Esophagus squamous epithelium (tissue), 5 donors: ENCODE results near the gene PCNP. TPM values are rescaled to one million over a fixed set of nuclear protein-coding genes. Genes with fewer than 3 reads are reported as not detected.
"Not testable (repeated sequence)": the region's sequence is repeated elsewhere in the genome, so short reads cannot be mapped to it uniquely, and the experiment has no call there.

Experiments used
- DNase-seq: peaks from one replicate; lab custom pipeline; 2025; lab: John Stamatoyannopoulos, UW
- H3K27ac ChIP-seq, 4 donors: fragments of 200-600 bp; sonication (generic); one replicate each; pipeline ENCODE4 v1.5.1; 2016 to 2019; ENCODE audit warnings: mild to moderate bottlenecking in 1 of 4
- H3K27me3 ChIP-seq, 4 donors: fragments of 200-600 bp; sonication (generic); 1 replicate in 3 of 4; 2 replicates in 1 of 4; pipeline versions ENCODE4 v1.5.1 to v1.6.0; 2017 to 2021; ENCODE audit warnings: antibody characterized with exemption in 1 of 4
- H3K36me3 ChIP-seq, 3 donors: fragments of 200-600 bp; sonication (generic); one replicate each; pipeline ENCODE4 v1.5.1; 2016 to 2019
- H3K4me1 ChIP-seq, 3 donors: fragments of 200-600 bp; sonication (generic); one replicate each; pipeline ENCODE4 v1.5.1; 2017 to 2019
- H3K4me3 ChIP-seq, 4 donors: fragments of 200-600 bp; sonication (generic); 1 replicate in 3 of 4; 2 replicates in 1 of 4; pipeline ENCODE4 v1.5.1; 2016 to 2019; ENCODE audit warnings: mild to moderate bottlenecking in 2 of 4, moderate library complexity in 1 of 4
- H3K9me3 ChIP-seq, 3 donors: fragments of 200-600 bp; sonication (generic); one replicate each; pipeline ENCODE4 v1.5.1; 2016 to 2019
- CTCF ChIP-seq, 6 experiments: fragments of 450-650 bp in 4 of 6; fragments of 200-600 bp in 2 of 6; sonication (generic) in 2 of 6; IDR thresholded peaks; one replicate each; pipeline ENCODE4 v1.5.1; 2016 to 2019; ENCODE audit warnings: antibody characterized with exemption in 6 of 6, mild to moderate bottlenecking in 4 of 6, moderate library complexity in 4 of 6
- POLR2A ChIP-seq, 4 donors: fragments of 450-650 bp; IDR thresholded peaks; one replicate each; pipeline ENCODE4 v1.6.1; 2017; ENCODE audit warnings: antibody characterized with exemption in 4 of 4, mild to moderate bottlenecking in 4 of 4, moderate library complexity in 3 of 4
- WGBS, 2 donors: methylation state at CpG; one replicate each; pipeline ENCODE4 v1.1.5; 2018; 5-methylcytosine and 5-hydroxymethylcytosine counted together
- intact Hi-C: fragments of 100-400 bp; cut with DNase I; formaldehyde crosslinking; loops from one replicate; pipeline ENCODE4 v1.15.0; 2022
- total RNA-seq, 4 donors: library from RNA; depleted of rRNA; stranded (reverse); fragments of >200 nt; gene quantifications; one replicate each; pipeline ENCODE4 v1.1.0, GENCODE V29; 2016
- donor health status: DM: yes; HTN: yes; CAD: no.

PCNP gene
- total RNA-seq, 4 donors from 2014 or later: 36.2 to 106 (median 56.9) TPM

DNA sequence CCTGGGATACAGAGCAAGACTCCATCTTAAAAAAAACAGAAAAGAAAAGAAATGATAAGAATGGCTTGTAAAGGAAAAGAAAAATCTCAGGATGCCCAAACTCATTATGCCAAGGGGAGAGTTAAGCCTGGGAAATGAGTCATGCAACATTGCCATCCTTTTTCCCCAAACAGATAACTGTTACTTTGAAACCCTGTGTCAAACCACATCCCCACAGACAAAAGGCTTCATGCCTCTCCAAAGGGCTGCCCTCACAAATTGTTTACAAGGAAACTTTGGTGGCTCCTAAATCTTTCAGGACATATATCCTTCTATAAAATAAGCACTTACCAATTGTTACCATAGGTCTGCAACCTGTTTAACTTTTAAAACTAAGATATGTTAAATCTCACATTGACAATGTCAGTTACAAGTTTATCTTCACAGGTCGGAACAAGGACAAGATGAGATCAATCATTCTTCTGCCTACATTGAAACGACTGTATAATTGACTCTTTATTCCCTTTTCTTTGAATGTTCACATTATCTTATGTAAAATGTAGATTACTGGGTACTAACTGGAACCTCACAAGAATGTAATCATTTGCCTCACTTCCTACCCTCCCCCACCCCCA lies 42.4 kb upstream of the PCNP start:
- no peaks in the 10 kb centered on the region for H3K4me1 ChIP-seq
- intact Hi-C loops: no loop called here
- no peak for TF ChIP-seq POLR2A (IDR thresholded peaks at IDR 0.05)
- TF ChIP-seq CTCF (IDR thresholded peaks at IDR 0.05): no peak
- no peak for DNase-seq
- H3K27me3 ChIP-seq: no peaks in the 10 kb centered on the region
- H3K9me3 ChIP-seq: no peaks in the 10 kb centered on the region
- H3K36me3 ChIP-seq: no peaks in the 10 kb centered on the region
- H3K27ac ChIP-seq: no peak overlapping the region
- 23 to 33% methylated on average over 2 of the region's 2 CpGs for WGBS, 2 donors
- no peak overlapping the region for H3K4me3 ChIP-seq

DNA sequence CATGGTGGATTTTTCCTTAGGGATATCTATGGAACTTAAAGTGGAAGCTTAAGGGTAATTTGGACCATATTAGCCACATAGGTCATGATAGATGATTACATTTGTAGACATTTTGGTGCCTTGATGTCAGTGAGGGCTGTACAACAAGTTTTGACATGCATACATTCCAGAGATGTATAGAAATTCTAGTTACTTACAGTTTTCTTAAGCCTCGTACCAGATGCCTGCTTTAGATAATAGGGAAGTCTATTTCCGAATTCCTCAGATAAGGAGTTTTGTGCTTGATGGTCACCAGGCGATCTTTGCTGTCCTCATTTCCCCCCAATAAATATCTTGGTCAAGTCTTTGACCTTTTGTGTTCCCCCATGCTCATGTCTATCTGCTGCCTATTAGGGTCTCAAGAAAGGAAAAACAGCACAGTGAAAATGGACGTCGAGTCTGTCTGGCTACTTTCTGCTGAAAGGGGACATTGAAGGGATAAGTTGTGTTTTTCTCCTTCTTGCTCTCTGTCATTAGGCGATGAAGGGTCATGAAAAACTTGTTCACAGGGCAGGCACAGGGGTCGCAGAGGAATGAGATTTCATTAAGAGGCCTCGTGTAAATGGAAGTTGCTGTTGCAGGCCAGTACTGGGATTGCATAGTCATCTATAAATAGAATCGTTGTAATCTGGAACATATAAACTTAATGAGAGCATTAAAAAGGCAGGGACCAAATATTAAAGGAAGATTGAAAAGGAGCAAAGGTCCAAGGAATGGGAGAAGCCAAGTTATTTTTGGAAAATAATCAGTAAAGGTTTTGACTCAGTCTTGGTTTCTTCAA lies 41.0 kb upstream of the PCNP start:
- no peaks in the 10 kb centered on the region for H3K9me3 ChIP-seq
- DNase-seq: no peak
- intact Hi-C loops: no loop called here
- no peaks in the 10 kb centered on the region for H3K4me1 ChIP-seq
- WGBS, 2 donors: 70 to 72% methylated on average over 9 of the region's 9 CpGs
- H3K4me3 ChIP-seq: no peak overlapping the region
- no peak for TF ChIP-seq CTCF (IDR thresholded peaks at IDR 0.05)
- TF ChIP-seq POLR2A (IDR thresholded peaks at IDR 0.05): no peak
- no peaks in the 10 kb centered on the region for H3K27me3 ChIP-seq
- no peak overlapping the region for H3K27ac ChIP-seq
- H3K36me3 ChIP-seq: no peaks in the 10 kb centered on the region

DNA sequence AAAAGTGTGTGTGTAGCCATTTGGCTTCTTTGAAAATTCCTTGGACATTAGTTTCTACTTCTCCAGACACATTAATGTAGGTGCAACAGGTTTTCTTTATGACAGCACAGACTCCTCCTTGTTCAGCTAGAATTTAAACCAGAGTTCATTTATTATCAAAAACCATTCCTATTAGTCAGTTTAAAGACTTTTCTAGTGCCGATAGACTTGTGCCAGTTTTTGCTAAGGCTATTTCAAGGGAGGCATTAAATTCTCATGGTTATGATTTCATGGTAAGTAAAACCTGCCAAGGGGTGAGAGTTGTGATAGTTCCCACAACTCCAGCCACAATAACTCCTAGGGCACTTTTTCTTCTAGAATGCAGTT lies 40.4 kb upstream of the PCNP start:
- H3K9me3 ChIP-seq: no peaks in the 10 kb centered on the region
- H3K27ac ChIP-seq: no peak overlapping the region
- H3K4me1 ChIP-seq: no peaks in the 10 kb centered on the region
- intact Hi-C loops: no loop called here
- 55 to 71% methylated on average over 1 of the region's 1 CpG for WGBS, 2 donors
- no peak for DNase-seq
- H3K4me3 ChIP-seq: no peak overlapping the region
- TF ChIP-seq CTCF (IDR thresholded peaks at IDR 0.05) (no peak), POLR2A (IDR thresholded peaks at IDR 0.05) (no peak)
- H3K36me3 ChIP-seq: no peaks in the 10 kb centered on the region
- H3K27me3 ChIP-seq: no peaks in the 10 kb centered on the region

DNA sequence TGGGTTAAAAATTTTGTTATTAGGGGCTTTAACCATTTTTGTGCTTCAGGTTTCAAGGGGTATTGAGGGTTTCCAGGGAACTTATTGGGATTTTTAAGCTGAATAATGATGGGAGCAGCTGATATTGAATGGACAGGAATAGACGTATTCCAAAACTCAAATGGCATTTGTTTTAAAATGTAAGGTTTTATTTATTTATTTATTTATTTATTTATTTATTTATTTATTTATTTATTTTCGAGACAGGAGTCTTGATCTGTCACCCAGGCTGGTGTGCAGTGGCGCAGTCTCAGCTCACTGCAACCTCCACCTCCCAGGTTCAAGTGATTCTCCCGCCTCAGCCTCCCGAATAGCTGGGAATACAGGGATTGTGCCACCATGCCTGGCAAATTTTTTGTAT lies 38.8 kb upstream of the PCNP start:
- intact Hi-C loops: no loop called here
- Histone ChIP-seq H3K36me3 (no peaks in the 10 kb centered on the region), H3K27me3 (no peaks in the 10 kb centered on the region), H3K4me3 (no peak overlapping the region), H3K27ac (no peak overlapping the region), H3K9me3 (no peaks in the 10 kb centered on the region), H3K4me1 (no peaks in the 10 kb centered on the region)
- WGBS, 2 donors: 78 to 83% methylated on average over 5 of the region's 5 CpGs
- no peak for DNase-seq
- TF ChIP-seq CTCF (IDR thresholded peaks at IDR 0.05) (no peak), POLR2A (IDR thresholded peaks at IDR 0.05) (no peak)

- Histone ChIP-seq H3K27me3 (no peaks in the 10 kb centered on the region), H3K4me1 (no peaks in the 10 kb centered on the region), H3K36me3 (no peaks in the 10 kb centered on the region), H3K9me3 (no peaks in the 10 kb centered on the region), H3K4me3 (no peak overlapping the region), H3K27ac (no peak overlapping the region)
- intact Hi-C loops: no loop called here
- WGBS, 2 donors: 88% methylated on average over 1 of the region's 1 CpG
- DNase-seq: no peak
- no peak for TF ChIP-seq CTCF (IDR thresholded peaks at IDR 0.05)
- TF ChIP-seq POLR2A (IDR thresholded peaks at IDR 0.05): no peak
These were observed 37.7 kb upstream of the PCNP start for GRCh38 chr3:101536266-101536665.

DNA sequence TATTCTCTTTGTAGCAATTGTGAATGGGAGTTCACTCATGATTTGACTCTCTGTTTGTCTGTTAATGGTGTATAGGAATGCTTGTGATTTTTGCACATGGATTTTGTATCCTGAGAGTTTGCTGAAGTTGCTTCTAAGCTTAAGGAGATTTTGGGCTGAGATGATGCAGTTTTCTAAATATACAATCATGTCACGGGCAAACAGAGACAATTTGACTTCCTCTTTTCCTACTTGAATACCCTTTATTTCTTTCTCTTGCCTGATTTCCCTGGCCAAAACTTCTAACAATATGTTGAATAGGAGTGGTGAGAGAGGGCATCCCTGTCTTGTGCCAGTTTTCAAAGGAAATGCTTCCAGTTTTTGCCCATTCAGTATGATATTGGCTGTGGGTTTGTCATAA lies 37.0 kb upstream of the PCNP start:
- H3K4me3 ChIP-seq, H3K4me1 ChIP-seq, H3K9me3 ChIP-seq, DNase-seq, H3K27ac ChIP-seq, H3K36me3 ChIP-seq, intact Hi-C loops, H3K27me3 ChIP-seq: not testable (repeated sequence)
- 64 to 91% methylated on average over 1 of the region's 1 CpG for WGBS, 2 donors
